Stomach (tissue), 9 donors: ENCODE results near the gene RAB17. TPM values are rescaled to one million over a fixed set of nuclear protein-coding genes. Genes with fewer than 3 reads are reported as not detected.

ENCODE experiments used
- DNase-seq, 2 donors: peaks; one replicate each; pipeline versions ENCODE4 v3.0.0 to v3.0.0-alpha.2; 2013 to 2019
- H3K27ac ChIP-seq, 5 donors: fragments of 200-600 bp in 4 of 5; sonication (generic) in 4 of 5; one replicate each; pipeline ENCODE4 v1.5.1; 2013 to 2019; ENCODE audit warnings: mild to moderate bottlenecking in 1 of 5, moderate library complexity in 1 of 5
- H3K27me3 ChIP-seq, 3 donors: fragments of 200-600 bp; sonication (generic); one replicate each; pipeline ENCODE4 v1.5.1; 2017 to 2019; ENCODE audit warnings: mixed run types in 1 of 3
- H3K36me3 ChIP-seq, 4 donors: fragments of 200-600 bp; sonication (generic); 1 replicate in 3 of 4; 2 replicates in 1 of 4; pipeline ENCODE4 v1.5.1; 2016 to 2019
- H3K4me1 ChIP-seq, 4 donors: fragments of 200-600 bp; sonication (generic); one replicate each; pipeline ENCODE4 v1.5.1; 2016 to 2019
- H3K4me3 ChIP-seq, 4 donors: fragments of 200-600 bp; sonication (generic) in 3 of 4; one replicate each; pipeline ENCODE4 v1.5.1; 2016 to 2019; ENCODE audit warnings: mild to moderate bottlenecking in 1 of 4
- H3K9me3 ChIP-seq, 4 donors: fragments of 200-600 bp; sonication (generic); one replicate each; pipeline ENCODE4 v1.5.1; 2016 to 2019
- CTCF ChIP-seq, 7 experiments: fragments of 450-650 bp in 4 of 7; fragments of 200-600 bp in 3 of 7; sonication (generic) in 3 of 7; IDR thresholded peaks; one replicate each; pipeline ENCODE4 v1.5.1; 2016 to 2019; ENCODE audit warnings: antibody characterized with exemption in 7 of 7, control low read depth in 2 of 7, mild to moderate bottlenecking in 1 of 7
- EP300 ChIP-seq: sonication (generic); formaldehyde crosslinking; IDR thresholded peaks from one replicate; pipeline ENCODE4 v1.6.1; 2017; ENCODE audit warnings: antibody characterized with exemption
- POLR2A ChIP-seq, 4 donors: fragments of 450-650 bp; IDR thresholded peaks; one replicate each; pipeline ENCODE4 v1.6.1; 2016; ENCODE audit warnings: antibody characterized with exemption in 4 of 4, control low read depth in 2 of 4, mild to moderate bottlenecking in 1 of 4, moderate library complexity in 1 of 4
- POLR2AphosphoS5 ChIP-seq, 3 donors: sonication (generic); formaldehyde crosslinking; IDR thresholded peaks; one replicate each; pipeline ENCODE4 v1.6.1; 2016; ENCODE audit warnings: antibody characterized with exemption in 3 of 3
- WGBS, 5 donors: extraction: QIAGEN DNeasy Blood & Tissue Kit in 3 of 5; methylation state at CpG; one replicate each; pipeline versions ENCODE4 v1.1.5 to v1.1.7; 2013 to 2018; 5-methylcytosine and 5-hydroxymethylcytosine counted together
- intact Hi-C: fragments of 100-400 bp; cut with DNase I; formaldehyde crosslinking; loops from one replicate; pipeline ENCODE4 v1.15.1; 2023; ENCODE audit warnings: low total_unique reads
- polyA plus RNA-seq, 3 donors: library from polyadenylated mRNA; stranded (reverse); fragments of 200-250 nt; gene quantifications; one replicate each; pipeline ENCODE4 v1.2.3, GENCODE V29; 2013
- total RNA-seq, 5 donors: library from RNA; depleted of rRNA; stranded (reverse); fragments of >200 nt; gene quantifications; one replicate each; pipeline versions ENCODE4 v1.1.0 to v1.2.3, GENCODE V29; 2014 to 2016
- donor health status: healthy with polysubstance abuse.
- donor health status: Bipolar disorder and iron deficiency.
- donor health status: healthy.

RAB17 gene
- total and polyA plus RNA-seq, 8 donors, result 8.8 to 187 (median 50.8) TPM

- Histone ChIP-seq H3K27me3 (peaks cover 0 to 16% (median 0%) of the 10 kb centered on the region in 3 donors), H3K27ac (peak overlapping the region in 4 of 5 donors; percentile 68 to 90 (median 80)), H3K36me3 (no peaks in the 10 kb centered on the region), H3K4me1 (peaks cover 26 to 46% (median 28%) of the 10 kb centered on the region in 4 donors), H3K4me3 (no peak overlapping the region), H3K9me3 (no peaks in the 10 kb centered on the region)
- no peak for DNase-seq
- intact Hi-C loops, result no loop called here
- WGBS, 5 donors, result 38 to 66% (median 55%) methylated on average over 6 of the region's 6 CpGs
- TF ChIP-seq POLR2AphosphoS5 (IDR thresholded peaks at IDR 0.05) (no peak), EP300 (no peak), POLR2A (IDR thresholded peaks at IDR 0.05) (no peak), CTCF (IDR thresholded peaks at IDR 0.05) (no peak)
Measured at GRCh38 chr2:237625777-237626176, 35.2 kb upstream of the RAB17 start.

GRCh38 chr2:237625216-237625705, 34.7 kb upstream of the RAB17 start:
- H3K9me3 ChIP-seq, result no peaks in the 10 kb centered on the region
- no peak overlapping the region for H3K4me3 ChIP-seq
- TF ChIP-seq POLR2AphosphoS5 (IDR thresholded peaks at IDR 0.05) (no peak), EP300 (no peak), CTCF (IDR thresholded peaks at IDR 0.05) (no peak), POLR2A (IDR thresholded peaks at IDR 0.05) (no peak)
- H3K27me3 ChIP-seq, result peaks cover 0 to 16% (median 0%) of the 10 kb centered on the region in 3 donors
- no peaks in the 10 kb centered on the region for H3K36me3 ChIP-seq
- 65 to 89% (median 81%) methylated on average over 10 of the region's 10 CpGs for WGBS, 5 donors
- H3K4me1 ChIP-seq, result peaks cover 24 to 41% (median 27%) of the 10 kb centered on the region in 4 donors
- peak in 1 of 2 donors; percentile 40 for DNase-seq
- intact Hi-C loops, result no loop called here
- H3K27ac ChIP-seq, result peak overlapping the region in 4 of 5 donors; percentile 68 to 90 (median 80)

GRCh38 chr2:237624565-237624964, 34.0 kb upstream of the RAB17 start:
- intact Hi-C loops, result no loop called here

More at GRCh38 chr2:237624565-237624964, 34.0 kb upstream of the RAB17 start:
- no peak for DNase-seq
- WGBS, 5 donors, result 76 to 89% (median 81%) methylated on average over 5 to 6 of the region's 6 CpGs
- no peak for TF ChIP-seq POLR2A (IDR thresholded peaks at IDR 0.05)
- no peak for TF ChIP-seq CTCF (IDR thresholded peaks at IDR 0.05)
- TF ChIP-seq POLR2AphosphoS5 (IDR thresholded peaks at IDR 0.05), result no peak
- TF ChIP-seq EP300, result no peak
- Histone ChIP-seq H3K4me1 (peaks cover 24 to 35% (median 26%) of the 10 kb centered on the region in 4 donors), H3K4me3 (no peak overlapping the region), H3K36me3 (no peaks in the 10 kb centered on the region), H3K9me3 (no peaks in the 10 kb centered on the region), H3K27ac (peak overlapping the region in 1 of 5 donors; percentile 68), H3K27me3 (peaks cover 0 to 16% (median 0%) of the 10 kb centered on the region in 3 donors)
